Neuronal stem cell (in vitro differentiated cells): ENCODE results near the gene SGK1.

ENCODE experiments used
- DNase-seq: peaks from one replicate; pipeline ENCODE4 v3.0.0-alpha.2; 2013; ENCODE audit warnings: low spot score
- H2AFZ ChIP-seq: one replicate; pipeline ENCODE4 v1.6.1; 2013; ENCODE audit warnings: mild to moderate bottlenecking, low read length, inconsistent platforms
- H2AK5ac ChIP-seq: 2 replicates; pipeline ENCODE4 v1.6.1; 2013; ENCODE audit warnings: low read depth, mild to moderate bottlenecking, inconsistent platforms, low read length, moderate library complexity, mixed read lengths
- H2BK120ac ChIP-seq: 2 replicates; pipeline ENCODE4 v1.6.1; 2013; ENCODE audit warnings: low read depth, mild to moderate bottlenecking, inconsistent platforms, low read length, moderate library complexity, mixed read lengths
- H2BK12ac ChIP-seq: one replicate; pipeline ENCODE4 v1.6.1; 2013; ENCODE audit warnings: low read length, inconsistent platforms
- H2BK15ac ChIP-seq: 2 replicates; pipeline ENCODE4 v1.6.1; 2013; ENCODE audit warnings: mild to moderate bottlenecking, low read length, inconsistent platforms, mixed read lengths
- H2BK5ac ChIP-seq: one replicate; pipeline ENCODE4 v1.6.1; 2013; ENCODE audit warnings: inconsistent platforms, mild to moderate bottlenecking, low read length, moderate library complexity
- H3K14ac ChIP-seq: one replicate; pipeline ENCODE4 v1.6.1; 2013; ENCODE audit warnings: low read length, inconsistent platforms
- H3K18ac ChIP-seq: 2 replicates; pipeline ENCODE4 v1.6.1; 2013; ENCODE audit warnings: low read length, inconsistent platforms
- H3K23ac ChIP-seq: 2 replicates; pipeline ENCODE4 v1.6.1; 2013; ENCODE audit warnings: low read depth, mild to moderate bottlenecking, mixed read lengths, low read length, inconsistent platforms; ENCODE audit not compliant: poor library complexity
- H3K27ac ChIP-seq: replicated peaks from 3 replicates; pipeline ENCODE4 v1.5.1; 2013; ENCODE audit warnings: low read length, inconsistent platforms
- H3K27me3 ChIP-seq, 3 experiments: 2 replicates each; pipeline ENCODE4 v1.6.1; 2013; ENCODE audit warnings: low read length in 3 of 3, mild to moderate bottlenecking in 2 of 3, inconsistent platforms in 1 of 3, low read depth in 1 of 3, mixed read lengths in 1 of 3, moderate library complexity in 1 of 3; ENCODE audit not compliant: control insufficient read depth in 3 of 3, insufficient read depth in 3 of 3
- H3K36me3 ChIP-seq, 2 donors: replicated peaks in 1 of 2; 2 replicates each; pipeline ENCODE4 v1.6.1; 2013; ENCODE audit warnings: low read length in 2 of 2; ENCODE audit not compliant: control insufficient read depth in 2 of 2, insufficient read depth in 2 of 2
- H3K4ac ChIP-seq: 2 replicates; pipeline ENCODE4 v1.6.1; 2013; ENCODE audit warnings: inconsistent platforms, mild to moderate bottlenecking, low read length, moderate library complexity
- H3K4me1 ChIP-seq, 2 donors: 1 replicate in 1 of 2; 2 replicates in 1 of 2; pipeline ENCODE4 v1.6.1; 2013; ENCODE audit warnings: low read length in 2 of 2, low read depth in 1 of 2; ENCODE audit not compliant: control insufficient read depth in 2 of 2, insufficient read depth in 1 of 2
- H3K4me2 ChIP-seq: one replicate; pipeline ENCODE4 v1.6.1; 2013; ENCODE audit warnings: mild to moderate bottlenecking, low read length, inconsistent platforms; ENCODE audit not compliant: insufficient read depth, poor library complexity, severe bottlenecking
- H3K4me3 ChIP-seq, 2 donors: 2 replicates each; pipeline ENCODE4 v1.5.1; 2013; ENCODE audit warnings: low read length in 2 of 2, mild to moderate bottlenecking in 2 of 2, inconsistent platforms in 1 of 2, moderate library complexity in 1 of 2
- H3K79me1 ChIP-seq: one replicate; pipeline ENCODE4 v1.6.1; 2013; ENCODE audit warnings: low read depth, mild to moderate bottlenecking, inconsistent platforms, low read length, moderate library complexity
- H3K9ac ChIP-seq: one replicate; pipeline ENCODE4 v1.6.1; 2013; ENCODE audit warnings: mild to moderate bottlenecking, low read depth, low read length, inconsistent platforms; ENCODE audit not compliant: poor library complexity
- H3K9me3 ChIP-seq, 2 donors: replicated peaks in 1 of 2; 2 replicates each; pipeline versions ENCODE3 to v1.6.1; 2013; ENCODE audit warnings: low read length in 2 of 2, mild to moderate bottlenecking in 2 of 2, inconsistent platforms in 1 of 2, low read depth in 1 of 2, mixed read lengths in 1 of 2, moderate library complexity in 1 of 2; ENCODE audit not compliant: control insufficient read depth in 2 of 2, insufficient read depth in 1 of 2
- H4K8ac ChIP-seq: one replicate; pipeline ENCODE4 v1.6.1; 2013; ENCODE audit warnings: low read depth, mild to moderate bottlenecking, inconsistent platforms, low read length, moderate library complexity
- H4K91ac ChIP-seq: one replicate; pipeline ENCODE4 v1.6.1; 2013; ENCODE audit warnings: low read length, low read depth, mild to moderate bottlenecking, inconsistent platforms; ENCODE audit not compliant: poor library complexity
- WGBS, 2 donors: extraction: QIAGEN DNeasy Blood & Tissue Kit; methylation state at CpG; one replicate each; pipeline ENCODE4 v1.1.7; 2013; ENCODE audit warnings: missing lambda C conversion rate in 2 of 2, mixed read lengths in 1 of 2; ENCODE audit not compliant: insufficient read length in 2 of 2, insufficient replicate concordance in 1 of 2; ENCODE audit errors: extremely low coverage in 2 of 2; 5-methylcytosine and 5-hydroxymethylcytosine counted together

The SGK1 gene

DNA sequence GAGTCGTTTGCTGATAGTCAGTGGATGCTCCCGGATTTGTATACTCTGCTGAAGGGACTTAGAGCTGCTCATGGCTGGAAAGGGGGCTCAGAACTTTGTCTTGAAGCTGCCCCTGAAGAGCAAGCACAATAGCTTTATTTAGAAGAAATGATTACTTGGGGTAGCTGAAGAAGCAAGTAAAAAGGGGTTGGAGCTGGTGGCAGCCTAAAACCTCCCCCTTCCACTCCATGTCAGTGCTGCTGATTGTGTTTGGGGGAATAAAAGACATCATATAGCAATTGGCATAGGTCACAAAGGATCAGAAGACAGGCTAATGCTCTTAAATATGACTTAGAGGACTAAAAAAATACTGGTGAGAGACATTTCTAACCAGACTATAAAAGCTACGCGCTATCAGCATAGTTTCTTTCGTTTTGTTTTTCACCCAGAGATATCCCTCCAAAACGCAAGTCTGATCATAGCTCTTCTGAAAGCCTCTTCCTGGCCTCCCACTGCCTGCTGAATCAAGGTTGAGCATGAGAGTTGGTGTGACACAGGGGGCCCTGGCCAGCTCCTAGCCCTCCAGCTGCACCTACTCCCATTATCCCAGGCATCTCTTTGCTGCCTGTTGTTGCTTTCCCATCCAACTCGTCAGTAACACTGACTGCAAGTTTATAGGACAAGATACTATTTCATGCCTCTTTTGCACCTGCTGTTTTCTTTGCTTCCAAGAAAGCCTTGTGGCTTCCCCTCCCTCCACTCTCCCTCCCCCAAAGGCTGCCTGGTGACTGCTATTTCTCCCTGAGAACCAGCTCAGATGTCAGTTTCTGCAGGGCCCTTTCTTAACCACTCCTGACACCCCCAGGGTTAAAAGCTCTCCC, 33.9 kb upstream of the SGK1 start:
- Histone ChIP-seq H4K8ac (no peak overlapping the region), H3K27me3 (no peaks in the 10 kb centered on the region), H3K79me1 (no peaks in the 10 kb centered on the region), H3K18ac (no peak overlapping the region), H4K91ac (no peak overlapping the region), H3K4ac (no peak overlapping the region), H2AFZ (no peak overlapping the region), H3K36me3 (no peaks in the 10 kb centered on the region), H2BK120ac (no peak overlapping the region), H2BK12ac (no peak overlapping the region), H3K23ac (no peak overlapping the region), H2BK5ac (no peak overlapping the region), H3K27ac (no peak overlapping the region), H3K4me3 (no peak overlapping the region), H3K4me1 (peaks cover 0 to 8% of the 10 kb centered on the region in 2 donors), H2AK5ac (no peak overlapping the region), H3K4me2 (no peak overlapping the region), H3K14ac (no peak overlapping the region), H3K9ac (no peak overlapping the region), H2BK15ac (no peak overlapping the region), H3K9me3 (no peaks in the 10 kb centered on the region)
- WGBS, 2 donors = no CpG with 5 or more reads among the region's 7 CpGs
- no peak for DNase-seq

- no peak overlapping the region for H4K91ac ChIP-seq
- peaks cover 0 to 8% of the 10 kb centered on the region in 2 donors for H3K4me1 ChIP-seq
- DNase-seq = no peak
- no peak overlapping the region for H3K23ac ChIP-seq
- no peaks in the 10 kb centered on the region for H3K79me1 ChIP-seq
- H2BK15ac ChIP-seq = no peak overlapping the region
- no peak overlapping the region for H3K4me3 ChIP-seq
- H3K27me3 ChIP-seq = no peaks in the 10 kb centered on the region
- no peaks in the 10 kb centered on the region for H3K36me3 ChIP-seq
- H2BK5ac ChIP-seq = no peak overlapping the region
- H3K9me3 ChIP-seq = no peaks in the 10 kb centered on the region
- H3K4me2 ChIP-seq = no peak overlapping the region
- no peak overlapping the region for H4K8ac ChIP-seq
- H2BK120ac ChIP-seq = no peak overlapping the region
- no peak overlapping the region for H2AK5ac ChIP-seq
- no peak overlapping the region for H3K14ac ChIP-seq
- H3K27ac ChIP-seq = no peak overlapping the region
- no peak overlapping the region for H3K18ac ChIP-seq
- no peak overlapping the region for H3K9ac ChIP-seq
- no CpG with 5 or more reads among the region's 22 CpGs for WGBS, 2 donors
- H2BK12ac ChIP-seq = no peak overlapping the region
- no peak overlapping the region for H2AFZ ChIP-seq
- H3K4ac ChIP-seq = no peak overlapping the region
Observed at GRCh38 chr6:134347885-134348805, 30.2 kb upstream of the SGK1 start.

- Histone ChIP-seq H3K18ac (no peak overlapping the region), H2AK5ac (no peak overlapping the region)
Observed at GRCh38 chr6:134346932-134347545, 29.1 kb upstream of the SGK1 start.

More at GRCh38 chr6:134346932-134347545, 29.1 kb upstream of the SGK1 start:
- no peak overlapping the region for H2BK120ac ChIP-seq
- WGBS, 2 donors = no CpG with 5 or more reads among the region's 7 CpGs
- no peaks in the 10 kb centered on the region for H3K79me1 ChIP-seq
- no peak overlapping the region for H4K91ac ChIP-seq
- H2BK12ac ChIP-seq = no peak overlapping the region
- H3K4me1 ChIP-seq = peaks cover 0 to 2% of the 10 kb centered on the region in 2 donors
- no peaks in the 10 kb centered on the region for H3K36me3 ChIP-seq
- no peak overlapping the region for H3K4ac ChIP-seq
- no peak overlapping the region for H4K8ac ChIP-seq
- H3K4me3 ChIP-seq = no peak overlapping the region
- no peak overlapping the region for H3K23ac ChIP-seq
- H3K4me2 ChIP-seq = no peak overlapping the region
- H3K9me3 ChIP-seq = no peaks in the 10 kb centered on the region
- no peak overlapping the region for H3K9ac ChIP-seq
- no peak overlapping the region for H2BK15ac ChIP-seq
- no peak overlapping the region for H2AFZ ChIP-seq
- H3K27me3 ChIP-seq = no peaks in the 10 kb centered on the region
- H3K27ac ChIP-seq = no peak overlapping the region
- no peak for DNase-seq
- no peak overlapping the region for H3K14ac ChIP-seq
- H2BK5ac ChIP-seq = no peak overlapping the region
